Measurements from ENCODE around the gene RNF217.
"Not testable (repeated sequence)": the region's sequence is repeated elsewhere in the genome, so short reads cannot be mapped to it uniquely, and the experiment has no call there.

Gene RNF217

GRCh38 chr6:125117818-125118217 is 155.6 kb downstream of the RNF217 start:
- TF ChIP-seq, protein P1, sequence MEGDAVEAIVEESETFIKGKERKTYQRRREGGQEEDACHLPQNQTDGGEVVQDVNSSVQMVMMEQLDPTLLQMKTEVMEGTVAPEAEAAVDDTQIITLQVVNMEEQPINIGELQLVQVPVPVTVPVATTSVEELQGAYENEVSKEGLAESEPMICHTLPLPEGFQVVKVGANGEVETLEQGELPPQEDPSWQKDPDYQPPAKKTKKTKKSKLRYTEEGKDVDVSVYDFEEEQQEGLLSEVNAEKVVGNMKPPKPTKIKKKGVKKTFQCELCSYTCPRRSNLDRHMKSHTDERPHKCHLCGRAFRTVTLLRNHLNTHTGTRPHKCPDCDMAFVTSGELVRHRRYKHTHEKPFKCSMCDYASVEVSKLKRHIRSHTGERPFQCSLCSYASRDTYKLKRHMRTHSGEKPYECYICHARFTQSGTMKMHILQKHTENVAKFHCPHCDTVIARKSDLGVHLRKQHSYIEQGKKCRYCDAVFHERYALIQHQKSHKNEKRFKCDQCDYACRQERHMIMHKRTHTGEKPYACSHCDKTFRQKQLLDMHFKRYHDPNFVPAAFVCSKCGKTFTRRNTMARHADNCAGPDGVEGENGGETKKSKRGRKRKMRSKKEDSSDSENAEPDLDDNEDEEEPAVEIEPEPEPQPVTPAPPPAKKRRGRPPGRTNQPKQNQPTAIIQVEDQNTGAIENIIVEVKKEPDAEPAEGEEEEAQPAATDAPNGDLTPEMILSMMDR (IDR thresholded peaks at IDR 0.05; ENCODE audit: insufficient read depth, low read depth, low read length, missing control alignments): no peak
- DNase-seq (ENCODE audit: low read depth): no peak
- no peak overlapping the region for H3K4me3 ChIP-seq (ENCODE audit: low read depth, low read length)

DNA sequence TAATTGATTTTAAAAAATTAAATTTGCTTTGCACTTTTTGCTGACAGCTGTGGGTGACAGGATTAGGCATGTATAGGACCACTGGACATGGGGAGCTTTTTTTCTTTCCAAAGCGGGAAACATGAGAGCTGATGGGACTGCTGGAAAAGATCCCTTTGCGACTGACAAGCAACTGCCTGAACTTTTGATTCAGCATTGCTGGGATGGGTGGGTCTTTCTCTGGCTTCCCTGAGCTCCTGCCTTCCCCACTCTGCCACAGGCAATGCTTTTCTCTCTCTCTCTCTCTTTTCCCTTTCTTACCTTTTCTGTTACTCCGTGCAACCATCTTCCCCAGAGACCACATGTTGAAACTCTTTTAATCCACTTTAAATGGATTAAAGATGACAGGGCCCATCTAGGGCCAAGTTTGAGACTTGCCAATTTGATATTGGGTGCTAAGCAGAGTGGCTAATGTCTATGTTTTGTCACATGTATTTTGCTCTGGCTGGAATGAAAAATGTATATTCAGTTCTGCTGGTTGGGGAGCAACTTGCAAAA is 157.9 kb downstream of the RNF217 start:
- no peak overlapping the region for H3K4me3 ChIP-seq (ENCODE audit: low read depth, low read length)
- DNase-seq (ENCODE audit: low read depth): no peak
- TF ChIP-seq, protein P1 (IDR thresholded peaks at IDR 0.05; ENCODE audit: insufficient read depth, low read depth, low read length, missing control alignments): no peak

- TF ChIP-seq, protein P1 (IDR thresholded peaks at IDR 0.05; ENCODE audit: insufficient read depth, low read depth, low read length, missing control alignments): no peak
- H3K4me3 ChIP-seq (ENCODE audit: low read depth, low read length): no peak overlapping the region
- DNase-seq (ENCODE audit: low read depth): no peak
Observed at GRCh38 chr6:125121894-125122293, 159.7 kb downstream of the RNF217 start.

GRCh38 chr6:125123051-125123450 is 160.8 kb downstream of the RNF217 start:
- TF ChIP-seq, protein P1 (IDR thresholded peaks at IDR 0.05; ENCODE audit: insufficient read depth, low read depth, low read length, missing control alignments): no peak
- no peak for DNase-seq (ENCODE audit: low read depth)
- no peak overlapping the region for H3K4me3 ChIP-seq (ENCODE audit: low read depth, low read length)

- no peak for DNase-seq (ENCODE audit: low read depth)
- TF ChIP-seq, protein P1 (IDR thresholded peaks at IDR 0.05; ENCODE audit: insufficient read depth, low read depth, low read length, missing control alignments): no peak
- no peak overlapping the region for H3K4me3 ChIP-seq (ENCODE audit: low read depth, low read length)
Observed at GRCh38 chr6:125123468-125124048, 161.3 kb downstream of the RNF217 start.

GRCh38 chr6:125124049-125124669 is 161.9 kb downstream of the RNF217 start:
- TF ChIP-seq, protein P1 (IDR thresholded peaks at IDR 0.05; ENCODE audit: insufficient read depth, low read depth, low read length, missing control alignments): no peak
- no peak overlapping the region for H3K4me3 ChIP-seq (ENCODE audit: low read depth, low read length)
- DNase-seq (ENCODE audit: low read depth): no peak

DNA sequence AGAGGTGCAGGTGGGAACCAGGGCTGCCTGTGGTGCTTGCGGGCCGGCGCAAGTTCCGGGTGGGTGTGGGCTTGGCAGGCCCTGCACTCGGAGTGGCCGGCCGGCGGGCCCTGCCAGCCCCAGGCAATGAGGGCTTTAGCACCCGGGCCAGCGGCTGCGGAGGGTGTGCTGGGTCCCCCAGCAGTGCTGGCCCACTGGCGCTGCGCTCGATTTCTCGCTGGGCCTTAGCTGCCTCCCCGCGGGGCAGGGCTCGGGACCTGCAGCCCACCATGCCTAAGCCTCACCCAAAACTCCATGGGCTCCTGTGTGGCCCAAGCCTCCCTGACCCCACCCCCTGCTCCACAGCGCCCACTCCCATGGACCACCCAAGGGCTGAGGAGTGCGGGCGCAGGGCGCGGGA is 163.6 kb downstream of the RNF217 start:
- not testable (repeated sequence) for H3K4me3 ChIP-seq (ENCODE audit: low read depth, low read length)

More for the DNA sequence above, 163.6 kb downstream of the RNF217 start:
- DNase-seq (ENCODE audit: low read depth): not testable (repeated sequence)
